Kidney (tissue), 14 donors: Measurements from ENCODE around the gene PRM2. TPM values are rescaled to one million over a fixed set of nuclear protein-coding genes. Genes with fewer than 3 reads are reported as not detected.

ENCODE experiments used
- DNase-seq, 5 donors: peaks; one replicate each; pipeline ENCODE4 v3.0.0-alpha.2; 2013 to 2020
- FAIRE-seq: peaks from 2 replicates; lab custom pipeline; 2012; peaks lifted over from hg19 to GRCh38; lab: Jason Lieb, UNC
- H3K27ac ChIP-seq, 2 donors: one replicate each; pipeline ENCODE4 v1.7.0; 2013; ENCODE audit warnings: low read depth in 2 of 2, low read length in 2 of 2, inconsistent platforms in 1 of 2
- H3K27me3 ChIP-seq: one replicate; pipeline ENCODE4 v1.7.1; 2013; ENCODE audit warnings: low read length, inconsistent platforms; ENCODE audit not compliant: control insufficient read depth, insufficient read depth
- H3K36me3 ChIP-seq, 3 donors: one replicate each; pipeline versions ENCODE4 v1.7.0 to v1.7.1; 2013; ENCODE audit warnings: low read length in 3 of 3, control low read depth in 1 of 3, inconsistent platforms in 1 of 3; ENCODE audit not compliant: insufficient read depth in 3 of 3, control insufficient read depth in 2 of 3
- H3K4me1 ChIP-seq, 3 donors: one replicate each; pipeline versions ENCODE4 v1.7.0 to v1.7.1; 2013; ENCODE audit warnings: low read length in 3 of 3, inconsistent platforms in 1 of 3, low read depth in 1 of 3; ENCODE audit not compliant: control insufficient read depth in 2 of 3, insufficient read depth in 2 of 3
- H3K4me3 ChIP-seq, 3 donors: one replicate each; pipeline versions ENCODE4 v1.7.0 to v1.8.1; 2013; ENCODE audit warnings: low read length in 3 of 3, control low read depth in 1 of 3, inconsistent platforms in 1 of 3
- H3K9ac ChIP-seq, 3 donors: one replicate each; pipeline versions ENCODE4 v1.7.0 to v1.7.1; 2013; ENCODE audit warnings: low read length in 3 of 3, control low read depth in 1 of 3, inconsistent platforms in 1 of 3
- H3K9me3 ChIP-seq, 3 donors: one replicate each; pipeline versions ENCODE4 v1.7.0 to v1.7.1; 2013; ENCODE audit warnings: low read length in 3 of 3, control low read depth in 1 of 3, inconsistent platforms in 1 of 3; ENCODE audit not compliant: control insufficient read depth in 2 of 3, insufficient read depth in 1 of 3
- CTCF ChIP-seq: IDR thresholded peaks from 3 replicates; pipeline ENCODE4 v1.5.1; 2012; ENCODE audit warnings: mild to moderate bottlenecking, moderate library complexity, borderline replicate concordance; ENCODE audit not compliant: insufficient read depth; ENCODE audit errors: extremely low read depth
- intact Hi-C: fragments of 100-400 bp; cut with DNase I; formaldehyde crosslinking; loops from one replicate; pipeline ENCODE4 v1.11.1; 2022
- polyA plus RNA-seq: library from polyadenylated mRNA; stranded (reverse); fragments of 350-450 nt; fragmentation: Illumina TruSeq; extraction: RNeasy Lipid Tissue Mini Kit (QIAGEN cat#74804); gene quantifications from one replicate; pipeline ENCODE4 v1.2.3, GENCODE V29; 2014; ENCODE audit warnings: low read depth, low replicate concordance; ENCODE audit not compliant: insufficient read depth
- total RNA-seq: library from RNA; stranded (reverse); fragmentation: NEBNext Ultra II Directional; extraction: Animal tissue kit (Norgen Biotek cat#: 25700); gene quantifications from one replicate; pipeline ENCODE4 v1.2.1, GENCODE V29; 2021
- donor health status: control.
- donor health status: control.
- donor health status: control.
- donor health status: control.
- donor health status: control.
- donor health status: DM: yes; HTN: yes; CAD: no.
- donor health status: Normal renal cell carcinoma (clear cell type).

The PRM2 gene
- total and polyA plus RNA-seq, 2 donors from 2014 or later, result not detected

GRCh38 chr16:11285842-11286241, 9.6 kb upstream of the PRM2 start:
- Histone ChIP-seq H3K27ac (no peak overlapping the region), H3K4me1 (peaks cover 0 to 4% (median 0%) of the 10 kb centered on the region in 3 donors), H3K4me3 (no peak overlapping the region), H3K9ac (no peak overlapping the region), H3K9me3 (no peaks in the 10 kb centered on the region), H3K27me3 (no peaks in the 10 kb centered on the region), H3K36me3 (no peaks in the 10 kb centered on the region)
- TF ChIP-seq CTCF, result no peak
- FAIRE-seq (no peak), DNase-seq (no peak)
- intact Hi-C loops, result no loop called here

- FAIRE-seq (no peak), DNase-seq (peak in 1 of 5 donors; percentile 19)
- no peak overlapping the region for H3K4me3 ChIP-seq
- H3K36me3 ChIP-seq, result no peaks in the 10 kb centered on the region
- no peak overlapping the region for H3K27ac ChIP-seq
- TF ChIP-seq CTCF, result no peak
- intact Hi-C loops, result no loop called here
- H3K9ac ChIP-seq, result no peak overlapping the region
- H3K9me3 ChIP-seq, result no peaks in the 10 kb centered on the region
- no peaks in the 10 kb centered on the region for H3K27me3 ChIP-seq
- H3K4me1 ChIP-seq, result no peaks in the 10 kb centered on the region
These were observed 7.6 kb upstream of the PRM2 start for GRCh38 chr16:11283820-11284248.

GRCh38 chr16:11280616-11281522, 4.6 kb upstream of the PRM2 start, which contains the start of gene PRM1:
Gene PRM1 (minus strand): TSS chr16:11281330. CDS start chr16:11281238, 92 bp downstream.
- no peak for FAIRE-seq
- intact Hi-C loops, result no loop called here
- Histone ChIP-seq H3K9me3 (no peaks in the 10 kb centered on the region), H3K27ac (no peak within 1 kb of the TSS), H3K27me3 (no peaks in the 10 kb centered on the region), H3K4me3 (no peak within 1 kb of the TSS), H3K36me3 (no peaks in the 10 kb centered on the region), H3K9ac (no peak within 1 kb of the TSS), H3K4me1 (no peaks in the 10 kb centered on the region)
- no peak for TF ChIP-seq CTCF
- DNase-seq, result peak in 2 of 5 donors; percentile 33 to 75
